ENCODE results near the gene JAK1.
"Not testable (repeated sequence)": the region's sequence is repeated elsewhere in the genome, so short reads cannot be mapped to it uniquely, and the experiment has no call there.

Gene JAK1

DNA sequence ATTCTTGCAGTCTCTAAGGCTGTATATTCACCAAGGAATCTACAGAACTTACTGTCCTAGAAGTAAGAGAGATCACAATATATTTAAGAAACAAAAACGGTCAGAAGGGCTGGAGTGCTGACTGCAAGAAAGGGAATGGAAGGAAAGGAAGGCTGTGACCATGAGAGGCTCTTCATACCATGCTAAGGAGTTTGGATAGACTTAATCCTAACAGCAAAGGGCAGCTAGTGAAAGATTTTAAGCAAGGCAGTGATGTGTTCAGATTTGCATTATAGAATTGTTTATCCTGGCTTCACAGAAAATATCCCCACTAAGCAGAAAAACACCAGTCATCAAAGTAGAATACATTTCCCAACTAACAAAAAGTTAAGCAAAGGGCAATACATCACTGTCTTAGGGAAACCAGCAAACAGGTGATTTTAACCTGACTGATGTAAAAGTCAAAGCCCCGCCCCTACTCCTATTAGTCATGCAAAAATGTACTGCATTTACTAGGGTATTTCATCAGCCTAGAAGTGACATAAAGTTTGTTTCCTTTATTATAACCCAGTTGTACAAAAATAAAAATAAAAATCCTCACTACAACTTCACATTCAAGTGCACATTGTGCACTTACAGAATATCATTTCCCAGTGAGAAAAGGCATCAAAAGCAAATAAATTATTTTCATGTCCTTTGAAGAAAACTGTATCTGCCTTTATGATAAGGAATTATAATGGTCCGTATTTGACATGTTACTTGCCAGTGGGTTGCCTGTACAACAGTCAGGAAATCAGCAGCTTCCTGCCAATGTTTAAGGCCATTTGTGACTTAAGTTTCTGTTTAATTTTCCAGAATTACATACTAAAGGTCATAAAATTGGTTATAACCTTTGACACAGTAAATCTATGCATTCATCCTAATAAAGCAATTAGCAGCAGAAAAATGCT lies 17.2 kb downstream of the JAK1 start:
- peak in 1 of 4 experiments; percentile 36 for DNase-seq

DNA sequence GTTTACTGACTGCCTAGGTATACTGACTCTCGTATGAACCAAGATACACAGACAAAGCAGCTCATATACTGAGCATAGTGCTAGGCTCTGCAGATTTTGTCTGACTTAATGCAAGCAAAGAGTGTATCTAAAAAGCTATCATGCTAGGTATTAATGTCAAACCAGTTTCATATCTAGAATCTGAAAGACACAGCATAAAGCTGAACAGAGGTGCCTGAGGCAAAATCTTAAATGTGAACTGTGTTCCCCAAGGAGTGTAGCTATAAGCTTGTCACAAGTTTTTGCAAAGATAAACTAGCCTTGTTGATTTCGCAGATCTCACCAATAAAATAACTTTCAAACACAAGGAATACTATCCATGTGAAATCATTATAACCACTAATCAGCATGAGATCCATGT lies 18.1 kb downstream of the JAK1 start:
- DNase-seq = no peak

DNA sequence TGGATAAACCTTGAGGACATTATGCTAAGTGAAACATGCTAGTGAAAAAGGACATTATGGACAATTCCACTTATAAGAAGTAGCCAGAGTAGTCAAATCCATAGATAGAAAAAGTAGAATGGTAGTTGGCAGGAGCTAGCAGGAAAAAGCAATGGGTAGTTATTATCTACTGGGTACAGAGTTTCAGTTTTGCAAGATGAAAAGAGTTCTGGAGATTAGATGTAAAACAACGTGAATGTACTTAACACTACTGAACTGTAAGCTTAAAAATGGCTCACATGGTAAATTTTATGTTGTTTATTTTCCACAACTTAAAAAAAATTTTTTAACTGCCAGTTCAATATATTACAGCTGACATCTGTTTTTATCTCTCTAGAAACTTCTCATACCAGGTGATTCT lies 19.4 kb downstream of the JAK1 start:
- no peak for DNase-seq

DNA sequence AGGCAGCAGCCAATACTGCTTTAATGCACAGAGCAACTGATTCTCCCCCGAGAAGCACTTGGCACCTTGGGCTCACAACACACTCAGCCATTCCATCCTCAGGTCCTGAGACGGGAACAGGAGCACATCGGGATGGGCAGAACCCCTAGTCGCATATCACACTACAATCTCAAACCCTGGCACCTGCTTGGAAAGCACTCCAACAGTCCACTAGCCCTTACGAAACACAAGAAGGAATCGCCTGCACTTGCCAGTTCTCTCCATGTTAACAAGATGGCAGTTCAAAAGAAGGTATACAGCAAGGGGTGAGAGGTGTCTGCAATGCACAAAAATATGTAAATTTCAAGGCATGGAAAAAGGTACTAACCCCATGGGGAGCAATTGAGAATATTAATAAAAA lies 21.4 kb downstream of the JAK1 start:
- DNase-seq = no peak

DNA sequence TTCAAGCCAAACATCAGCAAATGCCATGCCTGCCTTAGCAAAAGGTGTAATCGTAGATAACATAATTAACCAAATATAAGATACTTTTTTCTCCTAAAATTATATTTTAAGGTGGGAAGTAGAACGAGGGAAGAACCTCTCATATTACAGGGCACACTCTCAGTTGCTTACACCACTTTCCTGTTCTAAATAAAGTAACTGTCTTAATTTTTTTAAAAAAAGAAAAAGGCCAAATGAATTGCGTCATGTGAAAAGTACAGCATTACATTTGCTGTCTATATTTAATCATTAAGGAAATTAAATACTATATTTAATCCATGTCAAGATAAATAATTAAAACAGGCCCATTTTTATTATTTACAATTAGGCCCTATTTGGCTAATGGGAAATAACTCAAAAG lies 23.7 kb downstream of the JAK1 start:
- no peak for DNase-seq

DNA sequence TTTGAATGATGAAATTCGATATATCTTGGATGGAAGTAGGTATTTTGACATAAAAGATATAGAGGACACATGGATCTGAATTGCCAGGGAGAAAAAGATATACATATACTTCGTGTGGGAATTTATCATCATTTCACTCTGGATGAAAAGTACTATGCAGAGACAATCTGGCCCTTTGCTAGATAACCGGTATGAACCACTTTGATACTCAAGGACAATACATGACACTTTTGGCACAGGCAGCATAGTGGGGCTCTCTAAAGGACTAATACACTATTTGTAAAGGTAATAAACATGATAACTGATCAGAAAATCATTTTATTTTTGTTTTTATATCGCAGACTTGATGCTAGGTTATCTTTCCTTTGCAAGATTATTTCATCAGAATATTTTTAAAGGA lies 24.2 kb downstream of the JAK1 start:
- DNase-seq = no peak

DNA sequence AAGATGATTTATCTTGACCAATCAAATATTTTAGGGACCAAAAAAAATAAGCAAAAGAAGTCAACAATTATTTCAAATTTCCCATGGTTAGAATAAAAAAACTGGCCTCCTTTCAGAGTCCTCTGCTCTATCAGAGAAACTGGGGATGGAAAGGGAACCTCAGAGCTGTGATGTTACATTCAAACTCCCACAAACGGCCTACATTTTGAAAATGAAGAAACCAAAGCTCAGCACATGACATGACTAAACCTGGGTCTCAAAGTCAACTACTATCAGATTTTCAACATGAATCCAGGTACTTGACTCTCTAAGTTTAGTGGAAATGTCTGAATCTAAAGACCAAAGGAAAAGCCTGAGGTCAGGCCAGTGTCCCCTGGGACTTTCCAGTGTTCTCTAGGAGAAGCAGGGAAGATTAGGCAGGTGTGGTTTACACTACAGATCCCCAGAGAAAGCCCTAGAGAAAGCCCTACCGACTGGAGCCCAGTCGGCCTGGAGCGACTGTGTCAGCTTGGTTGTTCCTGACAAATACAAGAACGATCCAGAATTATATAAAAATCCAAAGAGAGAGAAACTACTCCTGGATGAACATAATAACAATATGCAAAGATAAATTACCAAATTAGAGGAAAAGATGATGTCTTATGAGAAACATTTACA lies 24.8 kb downstream of the JAK1 start:
- peak; percentile 36 to 68 (median 56) for DNase-seq

DNA sequence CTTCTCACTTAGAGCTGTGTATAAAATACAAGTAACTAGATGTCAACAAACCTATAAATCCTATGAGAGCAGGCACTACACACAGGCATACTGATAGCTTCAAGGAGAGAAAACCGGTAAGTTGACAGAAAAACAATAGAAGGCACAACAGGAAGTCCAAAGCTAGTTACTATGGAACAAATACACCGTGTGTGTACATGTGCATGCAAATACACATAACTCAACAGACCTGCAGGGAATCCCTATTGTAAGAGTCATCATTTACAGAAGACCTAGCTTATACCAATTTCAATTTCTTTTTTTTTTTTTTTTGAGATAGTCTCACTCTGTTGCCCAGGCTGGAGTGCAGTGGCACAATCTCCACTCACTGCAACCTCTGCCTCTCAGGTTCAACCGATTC lies 26.3 kb downstream of the JAK1 start:
- no peak for DNase-seq

DNA sequence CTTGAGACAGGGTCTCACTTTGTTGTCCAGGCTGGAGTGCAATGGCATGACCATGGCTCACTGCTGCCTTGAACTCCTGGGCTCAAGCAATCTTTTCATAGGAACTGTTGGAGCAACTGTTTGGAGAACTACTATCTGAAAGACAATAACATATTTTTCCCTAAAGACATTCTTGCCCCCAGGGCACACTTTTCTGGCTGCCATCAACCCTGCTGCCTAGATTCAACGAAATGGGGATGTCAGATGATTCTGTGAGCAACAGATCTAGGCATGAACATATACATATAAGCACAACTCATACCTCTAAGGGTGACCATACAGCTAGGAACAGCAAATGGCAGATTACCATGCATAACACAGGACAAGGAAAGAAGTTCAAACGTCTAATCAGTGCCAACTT lies 27.4 kb downstream of the JAK1 start:
- no peak for DNase-seq

DNA sequence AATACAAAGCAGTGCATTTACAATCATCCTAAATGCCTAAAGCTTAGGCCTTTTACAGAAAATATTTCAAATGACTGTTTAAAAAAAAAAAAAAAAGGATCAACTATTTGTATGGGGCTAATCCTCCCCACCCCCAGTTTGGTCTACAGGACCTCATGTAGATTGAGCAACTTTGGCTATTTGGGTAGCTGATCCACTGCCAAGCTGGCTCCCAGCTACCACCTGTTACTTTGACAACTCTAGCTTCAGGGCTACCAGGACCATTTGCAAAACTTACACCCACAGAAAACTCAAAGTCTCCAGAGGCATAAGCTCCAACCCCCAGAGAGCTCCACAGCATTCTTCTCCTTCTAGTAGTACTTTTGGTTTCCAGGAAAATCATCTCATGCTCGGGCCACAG lies 29.4 kb downstream of the JAK1 start:
- DNase-seq = no peak

DNA sequence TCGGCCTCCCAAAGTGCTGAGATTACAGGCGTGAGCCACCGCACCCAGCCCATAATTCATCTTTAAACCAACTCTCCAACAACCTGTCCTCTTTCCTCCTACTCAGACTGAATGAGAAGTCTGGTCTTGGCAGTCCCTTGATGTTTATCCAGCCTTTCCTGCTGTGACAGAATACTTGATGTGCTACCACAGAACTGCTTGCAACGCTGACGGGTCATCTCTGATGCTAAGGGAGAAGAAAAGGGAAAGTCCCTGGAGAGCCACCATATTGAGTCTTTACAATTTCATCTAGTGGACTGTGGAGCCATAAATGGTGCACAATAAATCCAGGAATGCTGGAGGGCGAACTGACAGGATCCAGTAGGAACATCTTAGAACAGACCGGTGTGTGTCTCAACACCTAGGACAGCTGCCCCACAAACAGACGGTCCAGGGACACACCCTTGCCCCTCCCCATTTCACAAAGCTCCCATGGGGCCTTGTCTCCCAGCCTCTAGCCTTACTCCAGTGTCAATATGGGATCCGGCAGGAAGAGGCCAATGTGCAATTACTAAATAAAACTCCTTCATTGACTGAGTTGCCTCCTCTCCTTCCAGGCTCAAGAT lies 30.7 kb downstream of the JAK1 start:
- no peak for DNase-seq

DNA sequence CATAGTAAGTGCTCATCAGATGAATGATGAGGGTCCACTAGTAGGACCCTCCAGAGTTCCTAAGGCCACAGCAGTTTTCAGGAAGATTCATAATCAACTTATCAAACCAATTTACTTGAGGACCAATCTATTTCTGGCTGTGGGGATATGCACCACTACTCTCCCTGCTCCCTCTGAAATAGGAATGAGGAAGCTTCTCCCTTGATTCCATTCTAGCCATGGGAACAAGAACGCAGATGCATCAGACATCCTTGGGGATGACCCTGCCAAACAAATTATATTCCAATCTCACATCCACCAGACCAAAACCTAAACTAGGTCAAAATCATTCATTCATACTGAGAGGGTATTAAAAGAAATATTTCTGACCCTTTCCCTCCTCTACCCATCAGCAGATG lies 31.5 kb downstream of the JAK1 start:
- no peak for DNase-seq

DNA sequence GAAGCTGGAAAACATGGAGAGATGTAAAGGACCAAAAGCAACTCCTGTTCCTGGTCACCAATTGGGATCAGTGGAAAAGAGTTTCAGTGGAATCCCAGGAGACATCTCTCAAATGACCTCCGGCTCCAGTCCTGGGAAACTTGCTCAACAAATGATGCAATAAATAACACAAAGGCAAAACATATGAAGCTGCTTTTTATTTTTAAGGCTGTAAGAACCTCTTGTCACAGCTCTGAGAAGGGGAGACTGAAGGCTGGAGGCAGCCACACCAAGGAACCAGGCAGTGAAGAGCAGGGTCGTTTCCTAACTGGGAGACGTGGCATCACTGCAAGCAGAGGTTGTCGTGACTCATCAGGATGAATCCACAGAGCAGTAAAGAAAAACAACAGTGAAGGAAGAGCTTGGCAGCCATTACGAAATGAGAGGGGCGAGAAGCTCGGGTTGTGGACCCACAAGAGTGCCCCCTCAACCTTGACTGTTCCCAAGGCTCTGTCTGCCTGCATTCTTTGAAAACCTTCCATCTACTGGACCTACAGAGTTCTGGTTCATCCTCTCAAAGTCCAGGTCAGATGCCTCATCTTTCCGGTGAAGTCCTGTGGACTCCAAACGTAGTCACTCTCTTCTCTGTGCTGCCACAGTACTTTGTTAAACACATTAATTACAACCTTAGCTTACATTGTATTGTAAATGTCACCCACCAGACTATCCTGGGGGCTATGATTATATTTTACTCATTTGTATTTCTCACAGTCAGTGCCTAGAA lies 32.1 kb downstream of the JAK1 start:
- peak; percentile 19 to 66 (median 48) for DNase-seq

DNA sequence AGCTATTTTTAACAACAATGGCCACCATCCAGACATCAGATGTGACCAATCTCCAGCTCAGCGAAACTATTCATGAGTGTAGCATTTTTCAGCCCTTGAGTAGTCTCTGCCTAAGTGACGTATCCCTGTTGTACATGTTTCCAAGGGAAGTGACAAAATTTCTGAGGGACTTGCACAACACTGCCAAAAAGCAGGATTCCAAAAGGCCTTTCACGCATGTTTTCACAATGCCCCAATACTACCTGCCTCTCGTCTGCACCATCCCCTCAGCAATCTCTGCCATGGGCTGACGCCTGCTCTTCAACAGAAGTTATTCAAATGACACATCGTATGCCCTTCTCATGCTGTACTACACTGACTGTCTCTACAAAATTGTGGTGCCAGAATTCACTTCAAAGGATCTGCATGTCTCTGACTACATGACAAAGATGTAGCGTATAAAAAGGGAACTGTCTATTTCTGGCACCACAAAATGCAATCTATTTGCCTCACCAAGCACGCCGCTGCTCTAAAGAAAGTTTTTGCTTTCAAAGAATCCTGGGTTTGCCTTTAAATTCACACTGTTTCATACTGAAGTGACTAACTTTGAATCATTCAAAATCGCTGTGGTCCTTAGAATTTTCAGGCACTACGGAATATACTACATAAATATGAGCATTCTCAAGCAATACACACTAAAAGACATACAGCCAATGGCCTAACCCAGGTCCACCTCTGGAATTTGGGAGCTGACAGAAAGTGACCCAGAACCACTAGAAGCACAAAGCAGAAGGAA lies 32.9 kb downstream of the JAK1 start:
- DNase-seq = peak; percentile 80 to 97 (median 90)

DNA sequence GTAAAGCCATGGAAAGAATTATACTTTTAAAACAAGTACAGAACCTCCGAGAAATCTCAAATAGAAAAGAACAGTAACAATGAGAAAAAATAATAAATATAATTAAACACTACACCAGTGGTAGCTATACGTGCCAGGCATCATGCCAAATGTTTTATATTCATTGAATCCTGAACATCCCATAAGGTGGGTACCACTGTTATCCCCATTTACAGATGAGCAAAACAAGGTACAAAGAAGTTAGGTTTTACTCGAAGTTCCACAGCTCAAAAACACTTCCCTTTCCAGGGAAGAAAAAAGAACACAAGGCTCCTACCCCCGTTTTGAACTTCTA lies 33.4 kb downstream of the JAK1 start:
- DNase-seq = no peak

DNA sequence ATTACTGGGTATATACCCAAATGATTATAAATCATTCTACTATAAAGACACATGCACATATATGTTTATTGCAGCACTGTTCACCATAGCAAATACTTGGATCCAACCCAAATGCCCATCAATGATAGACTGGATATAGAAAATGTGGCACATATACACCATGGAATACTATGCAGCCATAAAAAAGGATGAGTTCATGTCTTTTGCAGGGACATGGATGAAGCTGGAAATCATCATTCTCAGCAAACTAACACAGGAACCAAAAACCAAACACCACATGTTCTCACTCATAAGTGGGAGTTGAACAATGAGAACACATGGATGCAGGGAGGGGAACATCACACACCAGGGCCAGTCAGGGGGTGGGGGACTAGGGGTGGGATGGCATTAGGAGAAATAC lies 35.7 kb downstream of the JAK1 start:
- DNase-seq = not testable (repeated sequence)

DNA sequence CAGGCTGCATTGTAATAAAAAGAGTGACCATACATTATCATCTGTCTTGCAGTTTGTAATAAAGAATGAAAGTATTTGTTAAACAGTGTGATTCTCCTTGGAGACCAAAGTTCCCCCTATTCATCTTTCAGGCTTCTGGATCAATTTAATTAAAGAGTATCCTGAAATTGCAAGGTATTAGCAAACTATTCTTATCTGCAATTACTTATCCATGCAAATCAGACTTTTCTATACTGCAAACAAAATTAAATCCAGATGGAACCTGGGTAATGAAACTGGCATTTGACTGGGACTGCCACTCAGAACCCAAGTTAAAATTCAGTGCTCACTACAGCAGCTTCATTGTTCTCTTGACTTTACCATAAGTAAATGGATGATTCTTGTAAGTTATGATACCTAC lies 37.1 kb downstream of the JAK1 start:
- no peak for DNase-seq

DNA sequence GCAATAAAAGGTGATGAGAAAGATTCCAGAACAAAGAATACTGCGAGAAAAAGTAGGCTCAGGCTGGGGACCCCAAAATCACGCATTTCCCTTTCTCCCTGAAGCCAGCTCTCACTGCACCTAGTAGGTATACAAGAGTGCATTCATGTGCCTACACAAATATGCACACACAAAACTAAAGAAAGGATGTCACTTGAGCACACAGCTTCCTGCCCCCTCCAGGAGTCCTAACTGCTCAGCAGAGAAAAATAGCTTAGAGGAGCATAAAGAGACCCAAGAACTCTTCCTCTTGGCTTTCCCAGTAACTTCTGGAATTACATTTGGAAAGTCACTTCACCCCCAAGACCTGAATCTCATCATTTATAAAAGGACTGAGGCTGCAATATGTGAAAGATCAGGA lies 38.0 kb downstream of the JAK1 start:
- DNase-seq = no peak

DNA sequence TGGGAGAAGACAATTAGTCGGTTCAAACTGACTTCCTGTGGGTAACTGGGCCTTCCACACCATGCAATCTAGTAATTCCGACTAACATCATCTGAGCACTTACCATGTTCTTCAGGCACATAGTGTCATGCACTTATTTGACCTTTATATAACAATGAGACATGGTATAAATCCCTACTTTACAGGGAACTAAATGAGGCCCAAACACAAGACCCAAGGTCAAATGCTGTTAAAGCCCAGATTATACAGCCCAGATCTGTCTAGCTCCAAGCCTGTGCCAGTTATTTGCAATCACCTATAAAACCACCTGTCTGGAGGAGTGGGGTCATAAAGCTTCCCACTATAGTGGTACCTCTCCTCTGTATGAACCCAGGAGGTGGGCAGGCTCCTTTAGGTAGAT lies 40.8 kb downstream of the JAK1 start:
- no peak for DNase-seq

DNA sequence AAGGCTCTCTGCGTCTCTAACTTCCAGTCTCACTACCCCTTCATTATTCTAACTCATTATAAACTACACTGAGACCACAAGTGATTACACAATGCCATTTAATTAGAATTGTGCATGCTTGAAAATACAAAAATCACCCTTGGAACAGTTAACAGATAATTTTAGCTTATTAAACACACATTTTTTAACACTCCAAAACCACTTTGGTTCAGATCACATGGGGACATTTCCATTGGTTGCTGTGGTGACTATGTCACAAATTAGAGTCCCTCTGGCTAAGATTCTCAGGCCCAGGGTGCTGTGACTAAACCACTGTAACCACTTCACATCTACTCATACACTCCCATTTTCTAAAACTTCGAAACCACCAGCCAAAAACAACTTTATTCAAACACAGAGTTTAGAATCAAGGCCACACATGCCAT lies 43.0 kb downstream of the JAK1 start:
- no peak for DNase-seq

DNA sequence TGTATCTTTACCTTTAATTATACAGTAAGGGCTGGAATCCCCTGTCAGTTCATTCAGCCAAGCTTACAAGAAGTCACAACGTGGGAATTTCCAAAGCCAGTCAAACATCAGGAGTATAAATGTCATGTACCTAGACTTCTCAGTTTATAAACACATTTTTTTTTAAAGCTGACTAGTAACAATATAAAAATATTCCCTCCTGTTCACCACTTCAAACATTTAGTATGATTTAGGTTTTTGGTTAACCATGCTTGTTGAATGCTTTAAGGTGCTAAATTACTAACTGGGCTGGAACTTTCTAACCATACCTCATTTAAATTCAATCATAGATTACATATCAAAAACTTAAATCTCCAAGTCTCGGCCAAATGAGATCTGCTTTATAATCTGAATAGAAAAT lies 44.0 kb downstream of the JAK1 start:
- no peak for DNase-seq

DNA sequence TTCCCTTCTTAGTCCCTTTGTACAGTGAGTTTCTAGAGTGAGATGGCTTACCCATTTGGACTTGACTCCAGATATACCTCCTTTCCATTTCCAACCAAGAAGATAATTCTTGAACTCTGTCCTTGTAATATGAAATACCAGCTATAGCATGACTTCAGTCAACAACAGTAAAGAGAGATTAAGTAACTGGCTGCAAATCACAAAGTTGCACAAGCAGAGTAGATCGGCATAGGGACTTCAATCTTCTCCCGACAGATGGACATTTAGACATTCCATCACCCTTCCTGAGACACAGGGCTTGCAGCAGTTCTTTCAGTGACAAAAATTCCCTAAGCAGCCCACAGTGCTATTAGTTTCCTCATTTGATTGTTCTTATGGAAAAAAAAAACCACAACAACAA lies 44.6 kb downstream of the JAK1 start:
- DNase-seq = peak in 3 of 4 experiments; percentile 24 to 55 (median 46)

All from suppressor macrophage (primary cell).